Stomach (tissue), 4 donors: ENCODE data around the gene CCDC121.

ENCODE experiments used
- EP300 ChIP-seq: sonication (generic); formaldehyde crosslinking; IDR thresholded peaks from one replicate; pipeline ENCODE4 v1.6.1; 2017; ENCODE audit warnings: antibody characterized with exemption
- POLR2AphosphoS5 ChIP-seq, 3 donors: sonication (generic); formaldehyde crosslinking; IDR thresholded peaks; one replicate each; pipeline ENCODE4 v1.6.1; 2016; ENCODE audit warnings: antibody characterized with exemption in 3 of 3
- TF ChIP-seq, protein P1 (sequence below), 7 experiments: fragments of 450-650 bp in 4 of 7; fragments of 200-600 bp in 3 of 7; sonication (generic) in 3 of 7; IDR thresholded peaks; one replicate each; pipeline ENCODE4 v1.5.1; 2016 to 2019; ENCODE audit warnings: antibody characterized with exemption in 7 of 7, control low read depth in 2 of 7, mild to moderate bottlenecking in 1 of 7

DNA sequence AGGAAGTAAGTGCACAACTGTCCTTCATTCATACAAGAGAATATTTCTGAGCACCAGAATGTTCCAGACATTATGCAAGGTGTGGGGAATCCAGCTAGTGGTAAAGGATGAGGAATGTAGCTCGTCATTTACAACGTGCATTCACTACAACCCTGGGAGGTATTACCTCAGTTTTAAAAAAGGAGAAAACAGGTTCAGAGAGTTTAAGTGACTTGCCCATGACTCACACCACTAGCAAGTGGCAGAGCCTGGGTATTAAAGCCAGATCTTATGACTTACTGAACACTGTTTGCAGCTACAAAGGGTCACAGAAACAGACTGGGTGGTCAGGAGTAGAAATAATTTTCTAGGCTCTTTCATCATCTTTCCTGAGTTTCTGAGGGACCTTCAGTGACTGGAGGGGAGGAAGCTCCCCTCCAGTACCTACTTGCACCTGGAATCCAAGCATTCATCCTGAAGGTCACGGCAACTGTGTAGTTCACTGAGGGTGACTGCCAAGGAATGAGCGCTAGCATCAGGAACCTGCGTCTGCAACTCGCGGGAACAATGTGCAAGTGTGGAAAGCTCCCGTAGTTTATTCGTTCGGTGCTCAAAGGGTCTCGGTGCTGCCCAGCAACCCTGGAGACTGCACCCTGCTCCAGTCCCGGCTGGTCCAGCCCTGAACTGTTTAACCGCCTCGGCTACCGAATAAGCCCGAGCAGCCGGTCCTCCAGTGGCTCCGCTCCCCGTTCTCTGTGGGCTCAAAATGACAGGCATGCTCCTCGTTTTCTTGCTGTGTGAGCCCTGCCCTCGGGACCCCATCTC lies 647 bp downstream of the CCDC121 start:
- TF ChIP-seq POLR2AphosphoS5 (IDR thresholded peaks at IDR 0.05), result no peak
- TF ChIP-seq, protein P1, sequence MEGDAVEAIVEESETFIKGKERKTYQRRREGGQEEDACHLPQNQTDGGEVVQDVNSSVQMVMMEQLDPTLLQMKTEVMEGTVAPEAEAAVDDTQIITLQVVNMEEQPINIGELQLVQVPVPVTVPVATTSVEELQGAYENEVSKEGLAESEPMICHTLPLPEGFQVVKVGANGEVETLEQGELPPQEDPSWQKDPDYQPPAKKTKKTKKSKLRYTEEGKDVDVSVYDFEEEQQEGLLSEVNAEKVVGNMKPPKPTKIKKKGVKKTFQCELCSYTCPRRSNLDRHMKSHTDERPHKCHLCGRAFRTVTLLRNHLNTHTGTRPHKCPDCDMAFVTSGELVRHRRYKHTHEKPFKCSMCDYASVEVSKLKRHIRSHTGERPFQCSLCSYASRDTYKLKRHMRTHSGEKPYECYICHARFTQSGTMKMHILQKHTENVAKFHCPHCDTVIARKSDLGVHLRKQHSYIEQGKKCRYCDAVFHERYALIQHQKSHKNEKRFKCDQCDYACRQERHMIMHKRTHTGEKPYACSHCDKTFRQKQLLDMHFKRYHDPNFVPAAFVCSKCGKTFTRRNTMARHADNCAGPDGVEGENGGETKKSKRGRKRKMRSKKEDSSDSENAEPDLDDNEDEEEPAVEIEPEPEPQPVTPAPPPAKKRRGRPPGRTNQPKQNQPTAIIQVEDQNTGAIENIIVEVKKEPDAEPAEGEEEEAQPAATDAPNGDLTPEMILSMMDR (IDR thresholded peaks at IDR 0.05), result no peak
- TF ChIP-seq EP300, result no peak
